Stimulated activated CD4-positive, alpha-beta T cell treated with anti-CD3 and anti-CD28 coated beads, Interleukin-1b, Interleukin-23, amount 100 ng/mL, for 4 hours (primary cell): ENCODE results near the gene ARHGAP31.
A peak's percentile ranks its signal among the peaks of the same experiment; 100 is the strongest.
"Not testable (repeated sequence)": the region's sequence is repeated elsewhere in the genome, so short reads cannot be mapped to it uniquely, and the experiment has no call there.

Experiments used
- DNase-seq, 2 donors: peaks; one replicate each; pipeline ENCODE4 v3.0.0-alpha.2; 2020; ENCODE audit warnings: low read depth in 2 of 2

ARHGAP31 gene, protein sequence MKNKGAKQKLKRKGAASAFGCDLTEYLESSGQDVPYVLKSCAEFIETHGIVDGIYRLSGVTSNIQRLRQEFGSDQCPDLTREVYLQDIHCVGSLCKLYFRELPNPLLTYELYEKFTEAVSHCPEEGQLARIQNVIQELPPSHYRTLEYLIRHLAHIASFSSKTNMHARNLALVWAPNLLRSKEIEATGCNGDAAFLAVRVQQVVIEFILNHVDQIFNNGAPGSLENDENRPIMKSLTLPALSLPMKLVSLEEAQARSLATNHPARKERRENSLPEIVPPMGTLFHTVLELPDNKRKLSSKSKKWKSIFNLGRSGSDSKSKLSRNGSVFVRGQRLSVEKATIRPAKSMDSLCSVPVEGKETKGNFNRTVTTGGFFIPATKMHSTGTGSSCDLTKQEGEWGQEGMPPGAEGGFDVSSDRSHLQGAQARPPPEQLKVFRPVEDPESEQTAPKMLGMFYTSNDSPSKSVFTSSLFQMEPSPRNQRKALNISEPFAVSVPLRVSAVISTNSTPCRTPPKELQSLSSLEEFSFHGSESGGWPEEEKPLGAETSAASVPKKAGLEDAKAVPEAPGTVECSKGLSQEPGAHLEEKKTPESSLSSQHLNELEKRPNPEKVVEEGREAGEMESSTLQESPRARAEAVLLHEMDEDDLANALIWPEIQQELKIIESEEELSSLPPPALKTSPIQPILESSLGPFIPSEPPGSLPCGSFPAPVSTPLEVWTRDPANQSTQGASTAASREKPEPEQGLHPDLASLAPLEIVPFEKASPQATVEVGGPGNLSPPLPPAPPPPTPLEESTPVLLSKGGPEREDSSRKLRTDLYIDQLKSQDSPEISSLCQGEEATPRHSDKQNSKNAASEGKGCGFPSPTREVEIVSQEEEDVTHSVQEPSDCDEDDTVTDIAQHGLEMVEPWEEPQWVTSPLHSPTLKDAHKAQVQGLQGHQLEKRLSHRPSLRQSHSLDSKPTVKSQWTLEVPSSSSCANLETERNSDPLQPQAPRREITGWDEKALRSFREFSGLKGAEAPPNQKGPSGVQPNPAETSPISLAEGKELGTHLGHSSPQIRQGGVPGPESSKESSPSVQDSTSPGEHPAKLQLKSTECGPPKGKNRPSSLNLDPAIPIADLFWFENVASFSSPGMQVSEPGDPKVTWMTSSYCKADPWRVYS (N-terminal part only)

GRCh38 chr3:119293871-119294695 is at the start of gene ARHGAP31:
ARHGAP31 (plus strand) TSS chr3:119294383; CDS start chr3:119294905, 522 bp downstream.
- DNase-seq: peak; percentile 71 to 72

GRCh38 chr3:119245778-119246177 is 48.4 kb upstream of the ARHGAP31 start:
- DNase-seq: no peak

DNA sequence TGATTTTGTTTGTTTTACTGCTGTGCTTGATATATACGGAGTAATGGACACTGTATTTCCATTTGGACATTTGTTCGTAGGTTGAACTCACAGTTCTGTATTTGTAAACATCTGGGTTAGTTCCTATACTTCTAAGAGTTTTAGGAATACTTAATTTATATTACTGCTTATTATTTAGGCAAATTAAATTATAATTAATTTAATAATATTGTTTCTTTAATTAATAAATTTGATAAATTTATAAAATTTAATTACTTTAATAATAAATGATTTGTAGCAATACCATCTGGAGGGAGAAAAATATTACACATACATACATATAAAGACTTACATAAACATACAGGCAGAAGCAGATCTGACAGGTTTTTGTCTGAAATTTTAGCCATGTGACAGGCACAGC is 39.0 kb upstream of the ARHGAP31 start:
- no peak for DNase-seq

DNA sequence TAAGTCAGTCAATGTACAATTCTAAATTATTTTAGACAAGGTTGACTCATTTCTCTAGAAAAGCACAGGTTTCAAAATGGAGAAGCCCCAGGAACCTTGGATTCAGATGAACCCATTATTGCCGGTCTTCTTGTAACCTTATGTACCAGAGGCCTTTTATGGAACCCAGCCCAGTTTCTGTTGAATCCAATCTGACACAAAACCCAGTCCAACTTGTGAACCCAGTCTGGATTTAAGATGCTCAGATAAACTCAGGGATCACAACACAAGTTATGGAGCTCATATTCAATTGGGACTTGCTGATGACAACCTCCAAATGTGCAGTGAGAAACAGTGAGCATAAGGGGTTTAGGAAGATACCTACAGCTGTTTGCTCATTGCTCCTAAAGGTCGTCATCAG is 37.1 kb upstream of the ARHGAP31 start:
- no peak for DNase-seq

DNA sequence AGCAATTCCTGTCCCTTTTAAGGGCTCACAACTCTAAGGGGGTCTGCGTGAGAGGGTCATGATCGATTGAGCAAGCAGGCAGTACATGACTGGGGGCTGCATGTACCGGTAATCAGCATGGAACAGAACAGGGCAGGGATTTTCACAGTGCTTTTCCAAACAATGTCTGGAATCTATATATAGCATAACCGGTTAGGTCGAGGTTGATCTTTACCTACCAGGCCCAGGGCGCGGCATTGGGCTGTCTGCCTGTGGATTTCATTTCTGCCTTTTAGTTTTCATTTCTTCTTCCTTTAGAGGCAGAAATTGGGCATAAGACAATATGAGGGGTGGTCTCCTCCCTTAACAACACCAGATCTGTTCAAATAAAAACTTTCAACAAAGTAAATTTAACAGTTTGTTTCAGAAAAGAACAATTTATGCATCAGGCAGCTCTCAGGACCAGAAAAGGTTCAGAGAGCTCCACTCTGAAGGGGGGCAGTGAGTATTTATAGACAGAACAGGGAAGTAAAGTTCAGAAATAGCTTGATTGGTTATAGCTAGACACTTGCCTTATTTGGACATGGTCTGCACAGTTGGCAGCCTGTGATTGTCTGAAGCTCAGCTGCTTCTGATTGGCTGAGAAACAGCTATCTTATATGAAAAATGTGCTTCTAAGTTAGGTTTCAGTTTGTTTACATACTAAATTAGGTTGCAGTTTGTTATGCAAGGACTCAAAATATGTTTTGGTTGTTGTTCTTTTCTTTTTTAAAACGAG is 36.4 kb upstream of the ARHGAP31 start:
- DNase-seq: no peak

DNA sequence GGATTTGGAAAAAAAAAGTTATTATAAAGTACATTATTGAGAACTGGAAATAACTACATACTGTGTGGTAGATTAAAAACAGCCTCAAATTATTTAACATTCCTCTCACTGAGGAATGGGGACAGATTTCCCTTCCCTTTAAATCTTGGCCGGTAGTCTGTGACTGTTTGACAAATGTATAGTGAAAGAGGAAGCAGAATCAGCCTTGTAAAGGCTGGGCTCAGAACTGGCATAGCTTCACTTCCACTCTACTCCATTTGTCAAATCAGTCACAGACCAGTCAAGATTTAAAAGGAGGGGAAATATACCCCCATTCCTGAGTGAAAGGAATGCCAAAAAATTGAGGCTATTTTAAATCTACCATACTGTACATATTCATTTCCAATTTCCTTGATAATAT is 35.3 kb upstream of the ARHGAP31 start:
- DNase-seq: no peak

DNA sequence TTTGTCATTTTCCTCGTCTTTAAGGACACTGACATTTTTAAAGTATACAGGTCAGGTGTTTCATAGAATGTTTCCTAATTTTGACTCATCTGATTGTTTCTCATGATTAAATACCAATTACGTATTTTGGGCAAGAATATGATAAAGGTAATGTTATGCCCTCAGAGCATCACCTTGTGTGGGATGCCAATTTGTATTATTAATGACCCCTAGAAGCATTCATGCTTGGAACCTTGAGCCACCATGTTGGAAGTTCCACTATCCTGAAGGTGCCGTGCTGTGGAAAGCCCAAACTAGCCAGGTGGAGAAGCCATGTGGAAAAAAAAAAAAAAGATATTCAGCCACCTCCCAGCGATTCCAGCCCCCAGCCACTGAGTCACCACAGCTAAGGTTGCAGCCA is 34.4 kb upstream of the ARHGAP31 start:
- DNase-seq: no peak

DNA sequence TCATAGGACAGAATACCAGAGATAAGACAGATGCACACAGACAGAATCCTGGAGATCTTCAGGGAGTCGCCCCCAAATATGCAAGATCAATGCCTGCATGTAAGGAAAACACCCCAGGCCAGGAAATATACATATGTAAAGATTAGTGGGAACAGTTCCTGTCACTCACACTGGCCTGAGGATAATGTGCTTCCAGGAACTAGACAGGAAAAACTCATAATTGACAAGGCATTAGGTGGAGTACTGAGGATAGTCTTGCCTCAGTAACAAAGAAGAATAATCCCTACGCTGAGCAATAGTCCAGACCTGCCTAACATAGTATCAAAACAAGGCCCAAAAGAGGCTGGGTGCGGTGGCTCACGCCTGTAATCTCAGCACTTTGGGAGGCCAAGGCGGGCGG is 33.1 kb upstream of the ARHGAP31 start:
- DNase-seq: no peak

DNA sequence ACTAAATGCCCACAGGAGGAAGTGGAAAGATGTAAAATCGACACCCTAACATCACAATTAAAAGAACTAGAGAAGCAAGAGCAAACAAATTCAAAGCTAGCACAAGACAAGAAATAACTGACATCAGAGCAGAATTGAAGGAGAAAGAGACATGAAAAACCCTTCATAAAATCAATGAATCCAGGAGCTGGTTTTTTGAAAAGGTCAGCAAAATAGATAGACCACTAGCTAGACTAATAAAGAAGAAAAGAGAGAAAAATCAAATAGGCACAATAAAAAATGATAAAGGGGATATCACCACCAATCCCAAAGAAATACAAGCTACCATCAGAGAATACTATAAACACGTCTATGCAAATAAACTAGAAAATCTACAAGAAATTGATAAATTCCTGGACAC is 24.0 kb upstream of the ARHGAP31 start:
- DNase-seq: not testable (repeated sequence)

GRCh38 chr3:119276680-119277079 is 17.5 kb upstream of the ARHGAP31 start:
- no peak for DNase-seq

DNA sequence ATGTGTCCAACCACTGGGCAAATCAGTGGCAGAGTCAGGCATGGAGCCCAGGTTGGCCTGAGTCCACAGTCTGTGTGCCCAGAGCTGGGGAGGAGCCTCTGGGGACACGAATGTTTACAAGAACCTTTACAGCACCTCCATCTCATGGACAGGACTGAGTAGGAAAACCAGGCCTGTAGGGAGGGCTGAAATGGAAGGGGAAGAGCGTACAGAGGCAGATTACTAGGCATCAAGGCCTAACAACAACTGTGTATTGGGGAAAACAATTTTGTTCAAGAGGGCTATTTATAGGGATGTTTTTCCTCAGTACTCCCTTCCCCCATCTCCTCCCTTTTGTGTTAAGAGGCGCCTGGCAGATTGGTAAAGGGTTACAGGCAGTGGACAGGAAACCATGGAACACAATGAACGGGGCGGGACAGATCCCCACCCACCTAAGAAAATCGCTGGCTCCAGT is 15.1 kb upstream of the ARHGAP31 start:
- no peak for DNase-seq

GRCh38 chr3:119279584-119280243 is 14.5 kb upstream of the ARHGAP31 start:
- no peak for DNase-seq

DNA sequence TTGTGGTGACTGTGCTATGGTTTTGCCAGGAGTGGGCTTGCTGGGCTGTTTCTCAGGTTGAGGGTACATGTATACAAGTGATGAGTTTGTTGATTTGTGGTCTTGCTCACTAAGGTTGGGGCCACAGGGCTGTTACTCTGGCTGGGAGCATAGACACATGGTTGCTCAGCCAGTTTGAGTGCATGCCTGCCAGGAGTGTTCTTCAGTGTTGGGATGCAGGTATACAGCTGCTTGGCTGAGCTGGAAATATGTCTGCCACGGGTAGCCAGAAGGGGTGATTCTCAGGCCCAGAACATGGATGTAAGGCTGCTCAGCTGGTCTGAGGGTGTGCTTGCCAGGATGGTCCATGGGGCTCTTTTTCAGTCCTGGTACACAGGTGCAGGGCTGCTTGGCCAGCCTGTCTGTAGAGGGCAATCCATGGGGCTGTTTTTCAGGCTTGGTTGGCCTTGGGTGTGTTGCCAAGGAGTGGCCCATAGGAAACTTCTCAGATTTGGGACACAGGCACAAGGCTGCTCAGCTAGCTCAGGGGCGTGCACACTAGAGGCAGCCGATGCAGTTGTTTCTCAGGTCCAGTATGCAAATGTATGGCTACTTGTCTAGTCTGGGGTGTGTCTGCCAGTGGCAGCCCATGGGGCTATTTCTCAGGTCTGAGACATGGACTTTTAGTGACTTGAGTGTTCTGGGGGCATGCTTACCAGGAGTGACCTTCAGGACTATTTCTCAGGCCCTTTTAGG is 5.3 kb upstream of the ARHGAP31 start:
- no peak for DNase-seq

- no peak for DNase-seq
These were observed 4.8 kb upstream of the ARHGAP31 start for GRCh38 chr3:119289404-119289770.

- no peak for DNase-seq
These were observed 3.6 kb upstream of the ARHGAP31 start for GRCh38 chr3:119290613-119291012.

- DNase-seq: no peak
These were observed 3.0 kb upstream of the ARHGAP31 start for GRCh38 chr3:119291062-119291700.

- no peak for DNase-seq
These were observed 1.5 kb upstream of the ARHGAP31 start for GRCh38 chr3:119292666-119293065.

- DNase-seq: no peak
These were observed 895 bp upstream of the ARHGAP31 start for GRCh38 chr3:119293105-119293870.
